A549 treated with Mapracorat at 1 μM for 4 hours (cell line): Measurements from ENCODE around the gene BLTP3B. TPM values are rescaled to one million over a fixed set of nuclear protein-coding genes. Genes with fewer than 3 reads are reported as not detected.

ENCODE experiments used
- total RNA-seq: library from RNA; stranded (reverse); fragments of 200-300 nt; extraction: Qiagen RNA extraction; gene quantifications from 5 replicates; pipeline ENCODE4 v1.2.3, GENCODE V29; 2022

The BLTP3B gene
- total RNA-seq, result 10.3 to 12.6 TPM (median 12.3 TPM) in 5 replicates

GRCh38 chr12:100142851-100143559 is at the start of gene BLTP3B:
TSS of gene BLTP3B (minus strand) at chr12:100142874. CDS start at chr12:100142635, 239 bp downstream.

Other genes with a start within 250 kb of the BLTP3B start
- 0.35 to 1.0 TPM (median 0.63 TPM) in 5 replicates for gene ANKS1B, start 157.9 kb downstream of the BLTP3B start, total RNA-seq
- 17.4 to 27.9 TPM (median 21.8 TPM) in 5 replicates for gene ACTR6, start 57.9 kb upstream of the BLTP3B start, total RNA-seq
- gene DEPDC4, start 124.2 kb upstream of the BLTP3B start, total RNA-seq, result 0.85 to 1.8 TPM (median 1.5 TPM) in 5 replicates
- gene SCYL2, start 124.3 kb upstream of the BLTP3B start, total RNA-seq, result 15.9 to 21.3 TPM (median 20.2 TPM) in 5 replicates
- gene SLC17A8, start 214.2 kb upstream of the BLTP3B start, total RNA-seq, result 0.03 TPM in 1 of 5 replicates, not detected in the others